ENCODE data around the gene TOR2A. TPM values are rescaled to one million over a fixed set of nuclear protein-coding genes. Genes with fewer than 3 reads are reported as not detected.

TOR2A gene
- total and polyA plus RNA-seq, 5 donors from 2014 or later, result 11.9 to 30.2 (median 23.2) TPM

GRCh38 chr9:127721391-127721821 is 13.7 kb downstream of the TOR2A start:
- Mint-ChIP-seq H3K36me3 (no peaks in the 10 kb centered on the region), H3K4me3 (peak overlapping the region in 1 of 4 donors; percentile 54), H3K27me3 (no peaks in the 10 kb centered on the region), H3K27ac (peak overlapping the region in 1 of 3 donors; percentile 88), H3K9me3 (no peaks in the 10 kb centered on the region), H3K4me1 (peaks cover 0 to 29% (median 9%) of the 10 kb centered on the region in 4 donors)
- Histone ChIP-seq H3K27me3 (ENCODE audit: control insufficient read depth, insufficient read depth, low read length) (no peaks in the 10 kb centered on the region), H3K27ac (ENCODE audit: insufficient read depth, low read length, poor library complexity, severe bottlenecking) (no peak overlapping the region), H3K36me3 (ENCODE audit: control insufficient read depth, insufficient read depth, low read length) (no peaks in the 10 kb centered on the region), H3K9me3 (ENCODE audit: control insufficient read depth in 2 of 2, low read length in 2 of 2) (no peaks in the 10 kb centered on the region), H3K4me3 (ENCODE audit: low read depth, low read length) (no peak overlapping the region), H3K4me1 (ENCODE audit: control insufficient read depth, insufficient read depth, low read length, poor library complexity, severe bottlenecking) (peaks cover 9% of the 10 kb centered on the region)
- ATAC-seq (ENCODE audit: low read depth in 2 of 2) (no peak), DNase-seq (no peak)

GRCh38 chr9:127720865-127721227 is 14.2 kb downstream of the TOR2A start:
- peaks cover 14% of the 10 kb centered on the region for H3K4me1 ChIP-seq (ENCODE audit: control insufficient read depth, insufficient read depth, low read length, poor library complexity, severe bottlenecking)
- no peak overlapping the region for H3K4me3 ChIP-seq (ENCODE audit: low read depth, low read length)
- H3K36me3 ChIP-seq (ENCODE audit: control insufficient read depth, insufficient read depth, low read length), result no peaks in the 10 kb centered on the region
- Mint-ChIP-seq H3K27me3 (no peaks in the 10 kb centered on the region), H3K4me3 (no peak overlapping the region), H3K9me3 (no peaks in the 10 kb centered on the region), H3K4me1 (peaks cover 0 to 34% (median 13%) of the 10 kb centered on the region in 4 donors), H3K36me3 (no peaks in the 10 kb centered on the region), H3K27ac (peak overlapping the region in 1 of 3 donors; percentile 88)
- no peaks in the 10 kb centered on the region for H3K9me3 ChIP-seq (ENCODE audit: control insufficient read depth in 2 of 2, low read length in 2 of 2)
- DNase-seq (no peak), ATAC-seq (ENCODE audit: low read depth in 2 of 2) (no peak)
- H3K27me3 ChIP-seq (ENCODE audit: control insufficient read depth, insufficient read depth, low read length), result no peaks in the 10 kb centered on the region
- no peak overlapping the region for H3K27ac ChIP-seq (ENCODE audit: insufficient read depth, low read length, poor library complexity, severe bottlenecking)

GRCh38 chr9:127720031-127720864 is 14.8 kb downstream of the TOR2A start:
- Mint-ChIP-seq H3K27ac (peak overlapping the region; percentile 12 to 93 (median 91)), H3K4me3 (peak overlapping the region; percentile 10 to 84 (median 74)), H3K36me3 (no peaks in the 10 kb centered on the region), H3K4me1 (peaks cover 0 to 38% (median 16%) of the 10 kb centered on the region in 4 donors), H3K27me3 (peaks cover 6% of the 10 kb centered on the region), H3K9me3 (no peaks in the 10 kb centered on the region)
- DNase-seq (peak in 1 of 3 donors; percentile 70), ATAC-seq (ENCODE audit: low read depth in 2 of 2) (no peak)
- H3K27me3 ChIP-seq (ENCODE audit: control insufficient read depth, insufficient read depth, low read length), result no peaks in the 10 kb centered on the region
- H3K9me3 ChIP-seq (ENCODE audit: control insufficient read depth in 2 of 2, low read length in 2 of 2), result no peaks in the 10 kb centered on the region
- H3K4me3 ChIP-seq (ENCODE audit: low read depth, low read length), result no peak overlapping the region
- H3K36me3 ChIP-seq (ENCODE audit: control insufficient read depth, insufficient read depth, low read length), result no peaks in the 10 kb centered on the region
- peak overlapping the region; percentile 9 for H3K27ac ChIP-seq (ENCODE audit: insufficient read depth, low read length, poor library complexity, severe bottlenecking)
- peaks cover 15% of the 10 kb centered on the region for H3K4me1 ChIP-seq (ENCODE audit: control insufficient read depth, insufficient read depth, low read length, poor library complexity, severe bottlenecking)

- Mint-ChIP-seq H3K4me1 (peaks cover 0 to 45% (median 18%) of the 10 kb centered on the region in 4 donors), H3K36me3 (no peaks in the 10 kb centered on the region), H3K27ac (peak overlapping the region in 1 of 3 donors; percentile 74), H3K4me3 (peak overlapping the region in 3 of 4 donors; percentile 41 to 54 (median 48)), H3K27me3 (peaks cover 7% of the 10 kb centered on the region), H3K9me3 (peaks cover 0 to 1% (median 0%) of the 10 kb centered on the region in 7 donors)
- no peak for ATAC-seq (ENCODE audit: low read depth in 2 of 2)
- no peak for DNase-seq
- no peak overlapping the region for H3K27ac ChIP-seq (ENCODE audit: insufficient read depth, low read length, poor library complexity, severe bottlenecking)
- no peaks in the 10 kb centered on the region for H3K27me3 ChIP-seq (ENCODE audit: control insufficient read depth, insufficient read depth, low read length)
- no peaks in the 10 kb centered on the region for H3K9me3 ChIP-seq (ENCODE audit: control insufficient read depth in 2 of 2, low read length in 2 of 2)
- H3K36me3 ChIP-seq (ENCODE audit: control insufficient read depth, insufficient read depth, low read length), result no peaks in the 10 kb centered on the region
- no peak overlapping the region for H3K4me3 ChIP-seq (ENCODE audit: low read depth, low read length)
- peaks cover 21% of the 10 kb centered on the region for H3K4me1 ChIP-seq (ENCODE audit: control insufficient read depth, insufficient read depth, low read length, poor library complexity, severe bottlenecking)
Observed at GRCh38 chr9:127717766-127718165, 17.3 kb downstream of the TOR2A start.

GRCh38 chr9:127716412-127716811 is 18.7 kb downstream of the TOR2A start:
- peaks cover 0 to 47% (median 18%) of the 10 kb centered on the region in 4 donors for H3K4me1 Mint-ChIP-seq
- peak overlapping the region; percentile 81 for H3K27ac ChIP-seq (ENCODE audit: insufficient read depth, low read length, poor library complexity, severe bottlenecking)

GRCh38 chr9:127715470-127716337 is 19.4 kb downstream of the TOR2A start, which contains the start of the genes PTRH1 and TTC16:
TSS of gene PTRH1 (minus strand) at chr9:127715663. CDS start at chr9:127715639, 24 bp downstream.
TSS of gene TTC16 (plus strand) at chr9:127716079. CDS start at chr9:127716146, 67 bp downstream.
- peaks cover 28% of the 10 kb centered on the region for H3K4me1 ChIP-seq (ENCODE audit: control insufficient read depth, insufficient read depth, low read length, poor library complexity, severe bottlenecking)
- peaks cover 0 to 49% (median 20%) of the 10 kb centered on the region in 4 donors for H3K4me1 Mint-ChIP-seq
- H3K27ac ChIP-seq (ENCODE audit: insufficient read depth, low read length, poor library complexity, severe bottlenecking), result peak within 1 kb of the TSS; percentile 81
- peak within 1 kb of the TSS; percentile 86 to 99 (median 98) for H3K4me3 Mint-ChIP-seq
- no peaks in the 10 kb centered on the region for H3K36me3 Mint-ChIP-seq
- H3K27me3 ChIP-seq (ENCODE audit: control insufficient read depth, insufficient read depth, low read length), result no peaks in the 10 kb centered on the region
- DNase-seq, result peak; percentile 97
- peaks cover 7% of the 10 kb centered on the region for H3K27me3 Mint-ChIP-seq
- ATAC-seq (ENCODE audit: low read depth in 2 of 2), result peak; percentile 94 to 95
- no peaks in the 10 kb centered on the region for H3K9me3 ChIP-seq (ENCODE audit: control insufficient read depth in 2 of 2, low read length in 2 of 2)
- H3K4me3 ChIP-seq (ENCODE audit: low read depth, low read length), result peak within 1 kb of the TSS; percentile 79
- peak within 1 kb of the TSS; percentile 71 to 99 (median 96) for H3K27ac Mint-ChIP-seq
- peaks cover 0 to 1% (median 0%) of the 10 kb centered on the region in 7 donors for H3K9me3 Mint-ChIP-seq
- H3K36me3 ChIP-seq (ENCODE audit: control insufficient read depth, insufficient read depth, low read length), result no peaks in the 10 kb centered on the region

More at GRCh38 chr9:127716412-127716811, 18.7 kb downstream of the TOR2A start:
- Histone ChIP-seq H3K27me3 (ENCODE audit: control insufficient read depth, insufficient read depth, low read length) (no peaks in the 10 kb centered on the region), H3K4me3 (ENCODE audit: low read depth, low read length) (no peak overlapping the region), H3K36me3 (ENCODE audit: control insufficient read depth, insufficient read depth, low read length) (no peaks in the 10 kb centered on the region), H3K4me1 (ENCODE audit: control insufficient read depth, insufficient read depth, low read length, poor library complexity, severe bottlenecking) (peaks cover 21% of the 10 kb centered on the region), H3K9me3 (ENCODE audit: control insufficient read depth in 2 of 2, low read length in 2 of 2) (no peaks in the 10 kb centered on the region)
- peak overlapping the region; percentile 71 to 99 (median 96) for H3K27ac Mint-ChIP-seq
- DNase-seq, result no peak
- peak overlapping the region; percentile 86 to 99 (median 98) for H3K4me3 Mint-ChIP-seq
- H3K27me3 Mint-ChIP-seq, result peaks cover 7% of the 10 kb centered on the region
- no peaks in the 10 kb centered on the region for H3K36me3 Mint-ChIP-seq
- peaks cover 0 to 1% (median 0%) of the 10 kb centered on the region in 7 donors for H3K9me3 Mint-ChIP-seq
- no peak for ATAC-seq (ENCODE audit: low read depth in 2 of 2)

GRCh38 chr9:127714951-127715469 is 20.1 kb downstream of the TOR2A start:
- Mint-ChIP-seq H3K9me3 (peaks cover 0 to 1% (median 0%) of the 10 kb centered on the region in 7 donors), H3K4me1 (peaks cover 0 to 49% (median 18%) of the 10 kb centered on the region in 4 donors), H3K36me3 (no peaks in the 10 kb centered on the region), H3K27me3 (peaks cover 7% of the 10 kb centered on the region), H3K27ac (peak overlapping the region; percentile 40 to 99 (median 96)), H3K4me3 (peak overlapping the region; percentile 86 to 99 (median 98))
- peak in 1 of 2 donors; percentile 2 for ATAC-seq (ENCODE audit: low read depth in 2 of 2)
- DNase-seq, result no peak
- H3K9me3 ChIP-seq (ENCODE audit: control insufficient read depth in 2 of 2, low read length in 2 of 2), result no peaks in the 10 kb centered on the region
- no peaks in the 10 kb centered on the region for H3K27me3 ChIP-seq (ENCODE audit: control insufficient read depth, insufficient read depth, low read length)
- peaks cover 22% of the 10 kb centered on the region for H3K4me1 ChIP-seq (ENCODE audit: control insufficient read depth, insufficient read depth, low read length, poor library complexity, severe bottlenecking)
- H3K36me3 ChIP-seq (ENCODE audit: control insufficient read depth, insufficient read depth, low read length), result no peaks in the 10 kb centered on the region
- H3K4me3 ChIP-seq (ENCODE audit: low read depth, low read length), result peak overlapping the region; percentile 37
- H3K27ac ChIP-seq (ENCODE audit: insufficient read depth, low read length, poor library complexity, severe bottlenecking), result peak overlapping the region; percentile 81

Data from CD4-positive, CD25-positive, alpha-beta regulatory T cell (primary cell).